Measurements from ENCODE around the gene HDGFL1. TPM values are rescaled to one million over a fixed set of nuclear protein-coding genes. Genes with fewer than 3 reads are reported as not detected.

HDGFL1 gene
- total RNA-seq (2014; rRNA removed; shearing (Covaris generic)) (not detected in 2 replicates), polyA plus RNA-seq (2016; fragmentation: Nextera tagmentation; extraction: Ambion mirVana) (not detected in 2 replicates)

GRCh38 chr6:22569281-22570184 lies at the start of gene HDGFL1:
Gene HDGFL1, plus strand, starts transcription at chr6:22569566. Its CDS starts 10 bp downstream, at chr6:22569576.
- no peaks in the 10 kb centered on the region for H3K4me1 ChIP-seq (ENCODE audit: insufficient read depth)
- in situ Hi-C loops (cut with MboI), result no loop called here
- H3K9me3 ChIP-seq (ENCODE audit: low read depth), result no peaks in the 10 kb centered on the region
- H3K27ac ChIP-seq, result no peak within 1 kb of the TSS
- no peaks in the 10 kb centered on the region for H3K36me3 ChIP-seq (ENCODE audit: low read depth)
- H3K27me3 ChIP-seq (replicated peaks; ENCODE audit: insufficient read depth), result no peaks in the 10 kb centered on the region
- no peaks in the 10 kb centered on the region for H3F3A ChIP-seq (ENCODE audit: insufficient read depth)
- H3K9ac ChIP-seq, result no peak within 1 kb of the TSS
- H4K20me1 ChIP-seq (ENCODE audit: insufficient read depth), result no peaks in the 10 kb centered on the region
- DNase-seq, result no peak
- no peaks in the 10 kb centered on the region for H3K9me2 ChIP-seq (ENCODE audit: insufficient read depth)
- H3K79me2 ChIP-seq (ENCODE audit: insufficient read depth), result no peaks in the 10 kb centered on the region
- TF ChIP-seq EZH2 (IDR thresholded peaks at IDR 0.05; ENCODE audit: insufficient read depth, poor library complexity, severe bottlenecking) (no peak), EZH2phosphoT487 (IDR thresholded peaks at IDR 0.05; ENCODE audit: insufficient read depth, low read depth) (no peak)
- H2AFZ ChIP-seq, result no peak within 1 kb of the TSS
- no peak within 1 kb of the TSS for H3K4me2 ChIP-seq (ENCODE audit: unreplicated experiment)
- 94% methylated on average over 52 to 89 of the region's 89 CpGs for WGBS, 2 experiments (ENCODE audit: low coverage in 1 of 2, low lambda C conversion rate in 2 of 2, missing lambda C conversion rate in 2 of 2)
- no peak within 1 kb of the TSS for H3K4me3 ChIP-seq

GRCh38 chr6:22521035-22521434 lies 48.3 kb upstream of the HDGFL1 start:
- H3K9ac ChIP-seq, result no peak overlapping the region
- no peaks in the 10 kb centered on the region for H3K9me3 ChIP-seq (ENCODE audit: low read depth)
- 57 to 58% methylated on average over 4 of the region's 4 CpGs for WGBS, 2 experiments (ENCODE audit: low coverage in 1 of 2, low lambda C conversion rate in 2 of 2, missing lambda C conversion rate in 2 of 2)
- no peak overlapping the region for H2AFZ ChIP-seq
- no peaks in the 10 kb centered on the region for H3F3A ChIP-seq (ENCODE audit: insufficient read depth)
- TF ChIP-seq EZH2phosphoT487 (IDR thresholded peaks at IDR 0.05; ENCODE audit: insufficient read depth, low read depth) (no peak), EZH2 (IDR thresholded peaks at IDR 0.05; ENCODE audit: insufficient read depth, poor library complexity, severe bottlenecking) (no peak)
- no peak overlapping the region for H3K27ac ChIP-seq
- H3K4me1 ChIP-seq (ENCODE audit: insufficient read depth), result no peaks in the 10 kb centered on the region
- no peak overlapping the region for H3K4me2 ChIP-seq (ENCODE audit: unreplicated experiment)
- no peaks in the 10 kb centered on the region for H3K9me2 ChIP-seq (ENCODE audit: insufficient read depth)
- DNase-seq, result no peak
- in situ Hi-C loops (cut with MboI), result no loop called here
- H4K20me1 ChIP-seq (ENCODE audit: insufficient read depth), result no peaks in the 10 kb centered on the region
- no peaks in the 10 kb centered on the region for H3K79me2 ChIP-seq (ENCODE audit: insufficient read depth)
- H3K4me3 ChIP-seq, result no peak overlapping the region
- no peaks in the 10 kb centered on the region for H3K36me3 ChIP-seq (ENCODE audit: low read depth)
- H3K27me3 ChIP-seq (replicated peaks; ENCODE audit: insufficient read depth), result no peaks in the 10 kb centered on the region

GRCh38 chr6:22526736-22527135 lies 42.6 kb upstream of the HDGFL1 start:
- Histone ChIP-seq H3K79me2 (ENCODE audit: insufficient read depth) (no peaks in the 10 kb centered on the region), H3K9me2 (ENCODE audit: insufficient read depth) (no peaks in the 10 kb centered on the region), H3K4me2 (ENCODE audit: unreplicated experiment) (no peak overlapping the region), H3K27me3 (replicated peaks; ENCODE audit: insufficient read depth) (no peaks in the 10 kb centered on the region), H3K27ac (no peak overlapping the region), H3K4me3 (no peak overlapping the region), H3F3A (ENCODE audit: insufficient read depth) (no peaks in the 10 kb centered on the region), H3K4me1 (ENCODE audit: insufficient read depth) (no peaks in the 10 kb centered on the region), H3K36me3 (ENCODE audit: low read depth) (no peaks in the 10 kb centered on the region), H4K20me1 (ENCODE audit: insufficient read depth) (no peaks in the 10 kb centered on the region), H2AFZ (no peak overlapping the region), H3K9me3 (ENCODE audit: low read depth) (no peaks in the 10 kb centered on the region), H3K9ac (no peak overlapping the region)
- in situ Hi-C loops (cut with MboI), result no loop called here
- no peak for DNase-seq
- TF ChIP-seq EZH2phosphoT487 (IDR thresholded peaks at IDR 0.05; ENCODE audit: insufficient read depth, low read depth), result no peak
- TF ChIP-seq EZH2 (IDR thresholded peaks at IDR 0.05; ENCODE audit: insufficient read depth, poor library complexity, severe bottlenecking), result no peak

- WGBS, 2 experiments (ENCODE audit: low coverage in 1 of 2, low lambda C conversion rate in 2 of 2, missing lambda C conversion rate in 2 of 2), result 65 to 69% methylated on average over 1 of the region's 1 CpG
- DNase-seq, result no peak
- no peak overlapping the region for H3K27ac ChIP-seq
Measured at GRCh38 chr6:22529866-22530265, 39.5 kb upstream of the HDGFL1 start.

More at GRCh38 chr6:22529866-22530265, 39.5 kb upstream of the HDGFL1 start:
- no peaks in the 10 kb centered on the region for H4K20me1 ChIP-seq (ENCODE audit: insufficient read depth)
- H3K4me2 ChIP-seq (ENCODE audit: unreplicated experiment), result no peak overlapping the region
- no peaks in the 10 kb centered on the region for H3K27me3 ChIP-seq (replicated peaks; ENCODE audit: insufficient read depth)
- in situ Hi-C loops (cut with MboI), result no loop called here
- no peaks in the 10 kb centered on the region for H3K9me3 ChIP-seq (ENCODE audit: low read depth)
- TF ChIP-seq EZH2phosphoT487 (IDR thresholded peaks at IDR 0.05; ENCODE audit: insufficient read depth, low read depth), result no peak
- no peak for TF ChIP-seq EZH2 (IDR thresholded peaks at IDR 0.05; ENCODE audit: insufficient read depth, poor library complexity, severe bottlenecking)
- no peaks in the 10 kb centered on the region for H3K79me2 ChIP-seq (ENCODE audit: insufficient read depth)
- H3K4me3 ChIP-seq, result no peak overlapping the region
- H2AFZ ChIP-seq, result no peak overlapping the region
- no peaks in the 10 kb centered on the region for H3F3A ChIP-seq (ENCODE audit: insufficient read depth)
- no peaks in the 10 kb centered on the region for H3K36me3 ChIP-seq (ENCODE audit: low read depth)
- no peak overlapping the region for H3K9ac ChIP-seq
- no peaks in the 10 kb centered on the region for H3K4me1 ChIP-seq (ENCODE audit: insufficient read depth)
- H3K9me2 ChIP-seq (ENCODE audit: insufficient read depth), result no peaks in the 10 kb centered on the region
